Endothelial cell of umbilical vein (primary cell): ENCODE measurements around the gene MDN1.

Source experiments
- EZH2 ChIP-seq: IDR thresholded peaks from 2 replicates; pipeline ENCODE4 v1.6.1; 2012; ENCODE audit warnings: borderline replicate concordance, low read depth, mild to moderate bottlenecking, moderate library complexity, low read length, inconsistent platforms; ENCODE audit not compliant: severe bottlenecking
- FOS ChIP-seq: IDR thresholded peaks from 2 replicates; pipeline ENCODE4 v1.6.1; 2011; ENCODE audit warnings: mild to moderate bottlenecking, low read length, moderate library complexity, borderline replicate concordance; ENCODE audit not compliant: insufficient read depth
- MYC ChIP-seq: IDR thresholded peaks from one replicate; pipeline ENCODE4 v1.6.1; 2011; ENCODE audit warnings: mild to moderate bottlenecking, low read depth, low read length
- POLR2A ChIP-seq: IDR thresholded peaks from 2 replicates; pipeline ENCODE4 v1.6.1; 2012; ENCODE audit warnings: low read depth, mild to moderate bottlenecking, control low read depth, low read length
- POLR2AphosphoS5 ChIP-seq: IDR thresholded peaks from 2 replicates; pipeline ENCODE4 v1.6.1; 2012; ENCODE audit warnings: low read depth, mild to moderate bottlenecking, control low read depth, low read length, moderate library complexity; ENCODE audit not compliant: insufficient read depth
- TF ChIP-seq, protein P1 (sequence below), 2 donors: IDR thresholded peaks; 1 replicate in 1 of 2; 2 replicates in 1 of 2; pipeline ENCODE4 v1.5.1; 2011; ENCODE audit warnings: low read length in 2 of 2, mild to moderate bottlenecking in 2 of 2, moderate library complexity in 2 of 2, control low read depth in 1 of 2, inconsistent platforms in 1 of 2, low read depth in 1 of 2; ENCODE audit not compliant: insufficient read depth in 1 of 2; ENCODE audit errors: extremely low read depth in 1 of 2

DNA sequence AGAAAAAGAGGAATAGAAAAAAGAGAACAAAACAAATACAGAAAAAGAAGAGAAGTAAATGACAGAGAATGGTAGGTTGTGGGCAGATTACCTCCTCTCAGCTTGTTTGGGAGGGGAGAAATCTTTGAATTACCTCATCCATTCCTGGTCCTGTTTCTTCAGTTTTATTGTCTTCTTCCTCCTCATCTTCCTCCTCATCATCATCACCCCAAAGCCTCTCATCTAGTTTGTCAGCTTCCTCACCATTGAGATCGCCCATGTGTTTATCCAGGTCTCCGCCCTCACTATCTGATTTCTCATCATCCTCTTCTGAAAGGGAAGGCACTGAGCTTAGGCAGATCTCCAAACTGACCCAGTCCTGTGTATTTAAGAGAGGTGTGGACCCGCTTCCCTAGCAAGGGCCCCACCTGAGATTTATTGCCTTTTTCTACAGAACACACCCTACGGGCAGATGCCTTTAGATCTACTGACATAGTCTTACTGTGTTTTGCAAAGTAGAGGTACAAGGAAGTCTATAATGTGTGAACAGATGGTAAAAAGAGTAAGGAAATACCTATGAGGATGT is 156.9 kb downstream of the MDN1 start:
- TF ChIP-seq POLR2A (no peak), POLR2AphosphoS5 (no peak), FOS (no peak), EZH2 (no peak), MYC (no peak)
- TF ChIP-seq, protein P1, sequence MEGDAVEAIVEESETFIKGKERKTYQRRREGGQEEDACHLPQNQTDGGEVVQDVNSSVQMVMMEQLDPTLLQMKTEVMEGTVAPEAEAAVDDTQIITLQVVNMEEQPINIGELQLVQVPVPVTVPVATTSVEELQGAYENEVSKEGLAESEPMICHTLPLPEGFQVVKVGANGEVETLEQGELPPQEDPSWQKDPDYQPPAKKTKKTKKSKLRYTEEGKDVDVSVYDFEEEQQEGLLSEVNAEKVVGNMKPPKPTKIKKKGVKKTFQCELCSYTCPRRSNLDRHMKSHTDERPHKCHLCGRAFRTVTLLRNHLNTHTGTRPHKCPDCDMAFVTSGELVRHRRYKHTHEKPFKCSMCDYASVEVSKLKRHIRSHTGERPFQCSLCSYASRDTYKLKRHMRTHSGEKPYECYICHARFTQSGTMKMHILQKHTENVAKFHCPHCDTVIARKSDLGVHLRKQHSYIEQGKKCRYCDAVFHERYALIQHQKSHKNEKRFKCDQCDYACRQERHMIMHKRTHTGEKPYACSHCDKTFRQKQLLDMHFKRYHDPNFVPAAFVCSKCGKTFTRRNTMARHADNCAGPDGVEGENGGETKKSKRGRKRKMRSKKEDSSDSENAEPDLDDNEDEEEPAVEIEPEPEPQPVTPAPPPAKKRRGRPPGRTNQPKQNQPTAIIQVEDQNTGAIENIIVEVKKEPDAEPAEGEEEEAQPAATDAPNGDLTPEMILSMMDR (IDR thresholded peaks at IDR 0.05; ENCODE audit: extremely low read depth in 1 of 2, insufficient read depth in 1 of 2, low read depth in 1 of 2, low read length in 2 of 2) = no peak
